Neural cell (in vitro differentiated cells): ENCODE results near the gene SNRPD3. TPM values are rescaled to one million over a fixed set of nuclear protein-coding genes. Genes with fewer than 3 reads are reported as not detected.

Source experiments
- H2AFZ ChIP-seq: fragments of 200-600, 300-800 bp; sonication (generic), shearing (Covaris generic); 2 replicates; pipeline ENCODE4 v1.6.0; 2014; ENCODE audit warnings: low read depth, mild to moderate bottlenecking, antibody characterized with exemption, low read length, moderate library complexity
- H3F3A ChIP-seq: fragments of 200-600 bp; shearing (Covaris generic); 2 replicates; pipeline ENCODE4 v1.6.1; 2016; ENCODE audit warnings: mild to moderate bottlenecking, moderate library complexity, mixed read lengths, antibody characterized with exemption, low read length; ENCODE audit not compliant: insufficient read depth, poor library complexity, severe bottlenecking
- H3K27ac ChIP-seq: fragments of 200-600, 300-800 bp; sonication (generic), shearing (Covaris generic); 2 replicates; pipeline ENCODE4 v1.5.1; 2014; ENCODE audit warnings: mild to moderate bottlenecking, low read length, moderate library complexity
- H3K27me3 ChIP-seq: fragments of 300-800, 200-600 bp; sonication (generic), shearing (Covaris generic); 2 replicates; pipeline ENCODE4 v1.6.0; 2014; ENCODE audit warnings: mild to moderate bottlenecking, low read depth, low read length, moderate library complexity; ENCODE audit not compliant: insufficient read depth
- H3K36me3 ChIP-seq: fragments of 300-800, 200-600 bp; sonication (generic), shearing (Covaris generic); 2 replicates; pipeline ENCODE4 v1.5.1; 2014; ENCODE audit warnings: mild to moderate bottlenecking, antibody characterized with exemption, low read length, moderate library complexity; ENCODE audit not compliant: insufficient read depth
- H3K4me2 ChIP-seq: fragments of 300-800, 200-600 bp; sonication (generic), shearing (Covaris generic); 2 replicates; pipeline ENCODE4 v1.6.0; 2014; ENCODE audit warnings: mild to moderate bottlenecking, low read length
- H3K4me3 ChIP-seq: fragments of 300-800, 200-600 bp; sonication (generic), shearing (Covaris generic); 2 replicates; pipeline ENCODE4 v1.5.1; 2014; ENCODE audit warnings: mild to moderate bottlenecking, low read length, moderate library complexity
- H3K79me2 ChIP-seq: fragments of 200-600 bp; shearing (Covaris generic); replicated peaks from 2 replicates; pipeline ENCODE4 v1.6.0; 2014; ENCODE audit warnings: mild to moderate bottlenecking, low read length, moderate library complexity; ENCODE audit not compliant: insufficient read depth
- H3K9ac ChIP-seq: fragments of 300-800, 200-600 bp; sonication (generic), shearing (Covaris generic); 2 replicates; pipeline ENCODE4 v1.6.1; 2016; ENCODE audit warnings: mild to moderate bottlenecking, low read length, mixed read lengths
- H3K9me2 ChIP-seq: fragments of 200-600 bp; shearing (Covaris generic); 2 replicates; pipeline ENCODE4 v1.6.1; 2016; ENCODE audit warnings: mild to moderate bottlenecking, low read length, mixed read lengths; ENCODE audit not compliant: insufficient read depth
- H3K9me3 ChIP-seq: fragments of 200-600, 300-800 bp; sonication (generic), shearing (Covaris generic); 2 replicates; pipeline ENCODE4 v1.6.1; 2016; ENCODE audit warnings: mild to moderate bottlenecking, mixed run types, low read length, moderate library complexity, mixed read lengths
- H4K20me1 ChIP-seq: fragments of 200-600 bp; shearing (Covaris generic); 2 replicates; pipeline ENCODE4 v1.6.1; 2016; ENCODE audit warnings: mild to moderate bottlenecking, mixed run types; ENCODE audit not compliant: insufficient read depth
- EP300 ChIP-seq: fragments of 450-650 bp; conservative IDR thresholded peaks from 2 replicates; pipeline ENCODE4 v1.6.1; 2014; ENCODE audit warnings: antibody characterized with exemption, mild to moderate bottlenecking, moderate library complexity; ENCODE audit not compliant: poor library complexity, severe bottlenecking
- EZH2 ChIP-seq: fragments of 200-600, 300-800 bp; shearing (Covaris generic), sonication (generic); IDR thresholded peaks from 2 replicates; pipeline ENCODE4 v1.6.1; 2014; ENCODE audit warnings: antibody characterized with exemption, low read length, borderline replicate concordance, mild to moderate bottlenecking; ENCODE audit not compliant: insufficient read depth, poor library complexity, severe bottlenecking
- MXI1 ChIP-seq: fragments of 450-650 bp; conservative IDR thresholded peaks from 2 replicates; pipeline ENCODE4 v1.6.1; 2014; ENCODE audit warnings: antibody characterized with exemption, mild to moderate bottlenecking; ENCODE audit not compliant: poor library complexity, severe bottlenecking
- POLR2AphosphoS5 ChIP-seq: IDR thresholded peaks from 2 replicates; pipeline ENCODE4 v1.6.1; 2012
- RAD21 ChIP-seq: fragments of 450-650 bp; conservative IDR thresholded peaks from 2 replicates; pipeline ENCODE4 v1.6.1; 2014; ENCODE audit warnings: antibody characterized with exemption, mild to moderate bottlenecking, moderate library complexity
- SMC3 ChIP-seq: fragments of 450-650 bp; conservative IDR thresholded peaks from 2 replicates; pipeline ENCODE4 v1.6.1; 2014; ENCODE audit warnings: antibody characterized with exemption, mild to moderate bottlenecking, moderate library complexity; ENCODE audit not compliant: poor library complexity
- TAF1 ChIP-seq: IDR thresholded peaks from 2 replicates; pipeline ENCODE4 v1.6.1; 2012; ENCODE audit warnings: low read depth
- polyA plus RNA-seq: library from polyadenylated mRNA; depleted of rRNA; stranded (reverse); fragments of >200 nt; gene quantifications from 2 replicates; pipeline ENCODE4 v1.2.3, GENCODE V29; 2014
- TF ChIP-seq, protein P1 (sequence below): IDR thresholded peaks from 2 replicates; pipeline ENCODE4 v1.6.1; 2012; ENCODE audit warnings: borderline replicate concordance
- TF ChIP-seq, protein P2 (sequence below): fragments of 450-650 bp; IDR thresholded peaks from 2 replicates; pipeline ENCODE4 v1.5.1; 2014; ENCODE audit warnings: antibody characterized with exemption, mild to moderate bottlenecking, moderate library complexity; ENCODE audit not compliant: poor library complexity, severe bottlenecking

The SNRPD3 gene
- polyA plus RNA-seq, 1 donor from 2014 or later = 195 TPM

DNA sequence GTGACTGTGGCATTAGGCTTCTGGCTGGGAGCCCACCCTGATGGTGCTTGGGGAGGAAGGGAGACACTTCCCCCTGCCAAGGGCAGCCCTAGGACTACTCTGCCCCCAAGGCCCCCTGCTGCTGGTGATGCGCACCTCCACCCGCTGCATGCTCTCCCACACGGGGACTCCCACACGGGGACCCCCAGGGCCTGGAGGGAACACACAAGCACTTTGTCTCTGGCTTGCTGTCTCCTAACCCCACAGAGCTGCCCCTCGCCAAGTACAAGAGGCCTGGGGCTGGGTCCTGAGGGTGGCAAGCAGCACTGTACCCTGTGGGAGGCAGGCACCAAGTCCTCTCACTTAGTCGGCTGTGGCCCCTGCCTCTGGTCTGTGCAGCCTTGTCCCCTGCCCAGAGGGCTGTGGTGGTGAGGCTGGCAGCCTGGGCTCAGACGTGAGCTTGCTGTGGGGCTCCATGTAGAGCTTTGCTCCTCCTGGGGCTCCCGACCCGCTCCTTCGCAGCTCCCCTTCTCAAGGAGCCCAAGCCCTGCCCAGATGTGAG lies 29.1 kb downstream of the SNRPD3 start:
- Histone ChIP-seq H3K27ac (no peak overlapping the region), H3K9ac (no peak overlapping the region), H3F3A (no peaks in the 10 kb centered on the region), H3K9me3 (no peaks in the 10 kb centered on the region), H4K20me1 (no peaks in the 10 kb centered on the region), H2AFZ (no peak overlapping the region), H3K9me2 (no peaks in the 10 kb centered on the region), H3K79me2 (no peaks in the 10 kb centered on the region), H3K36me3 (no peaks in the 10 kb centered on the region), H3K27me3 (no peaks in the 10 kb centered on the region), H3K4me3 (no peak overlapping the region), H3K4me2 (no peak overlapping the region)
- TF ChIP-seq SMC3 (no peak), EZH2 (no peak), TAF1 (no peak), MXI1 (no peak), RAD21 (no peak), EP300 (no peak), POLR2AphosphoS5 (no peak)
- TF ChIP-seq, protein P1, sequence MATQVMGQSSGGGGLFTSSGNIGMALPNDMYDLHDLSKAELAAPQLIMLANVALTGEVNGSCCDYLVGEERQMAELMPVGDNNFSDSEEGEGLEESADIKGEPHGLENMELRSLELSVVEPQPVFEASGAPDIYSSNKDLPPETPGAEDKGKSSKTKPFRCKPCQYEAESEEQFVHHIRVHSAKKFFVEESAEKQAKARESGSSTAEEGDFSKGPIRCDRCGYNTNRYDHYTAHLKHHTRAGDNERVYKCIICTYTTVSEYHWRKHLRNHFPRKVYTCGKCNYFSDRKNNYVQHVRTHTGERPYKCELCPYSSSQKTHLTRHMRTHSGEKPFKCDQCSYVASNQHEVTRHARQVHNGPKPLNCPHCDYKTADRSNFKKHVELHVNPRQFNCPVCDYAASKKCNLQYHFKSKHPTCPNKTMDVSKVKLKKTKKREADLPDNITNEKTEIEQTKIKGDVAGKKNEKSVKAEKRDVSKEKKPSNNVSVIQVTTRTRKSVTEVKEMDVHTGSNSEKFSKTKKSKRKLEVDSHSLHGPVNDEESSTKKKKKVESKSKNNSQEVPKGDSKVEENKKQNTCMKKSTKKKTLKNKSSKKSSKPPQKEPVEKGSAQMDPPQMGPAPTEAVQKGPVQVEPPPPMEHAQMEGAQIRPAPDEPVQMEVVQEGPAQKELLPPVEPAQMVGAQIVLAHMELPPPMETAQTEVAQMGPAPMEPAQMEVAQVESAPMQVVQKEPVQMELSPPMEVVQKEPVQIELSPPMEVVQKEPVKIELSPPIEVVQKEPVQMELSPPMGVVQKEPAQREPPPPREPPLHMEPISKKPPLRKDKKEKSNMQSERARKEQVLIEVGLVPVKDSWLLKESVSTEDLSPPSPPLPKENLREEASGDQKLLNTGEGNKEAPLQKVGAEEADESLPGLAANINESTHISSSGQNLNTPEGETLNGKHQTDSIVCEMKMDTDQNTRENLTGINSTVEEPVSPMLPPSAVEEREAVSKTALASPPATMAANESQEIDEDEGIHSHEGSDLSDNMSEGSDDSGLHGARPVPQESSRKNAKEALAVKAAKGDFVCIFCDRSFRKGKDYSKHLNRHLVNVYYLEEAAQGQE = no peak
- TF ChIP-seq, protein P2, sequence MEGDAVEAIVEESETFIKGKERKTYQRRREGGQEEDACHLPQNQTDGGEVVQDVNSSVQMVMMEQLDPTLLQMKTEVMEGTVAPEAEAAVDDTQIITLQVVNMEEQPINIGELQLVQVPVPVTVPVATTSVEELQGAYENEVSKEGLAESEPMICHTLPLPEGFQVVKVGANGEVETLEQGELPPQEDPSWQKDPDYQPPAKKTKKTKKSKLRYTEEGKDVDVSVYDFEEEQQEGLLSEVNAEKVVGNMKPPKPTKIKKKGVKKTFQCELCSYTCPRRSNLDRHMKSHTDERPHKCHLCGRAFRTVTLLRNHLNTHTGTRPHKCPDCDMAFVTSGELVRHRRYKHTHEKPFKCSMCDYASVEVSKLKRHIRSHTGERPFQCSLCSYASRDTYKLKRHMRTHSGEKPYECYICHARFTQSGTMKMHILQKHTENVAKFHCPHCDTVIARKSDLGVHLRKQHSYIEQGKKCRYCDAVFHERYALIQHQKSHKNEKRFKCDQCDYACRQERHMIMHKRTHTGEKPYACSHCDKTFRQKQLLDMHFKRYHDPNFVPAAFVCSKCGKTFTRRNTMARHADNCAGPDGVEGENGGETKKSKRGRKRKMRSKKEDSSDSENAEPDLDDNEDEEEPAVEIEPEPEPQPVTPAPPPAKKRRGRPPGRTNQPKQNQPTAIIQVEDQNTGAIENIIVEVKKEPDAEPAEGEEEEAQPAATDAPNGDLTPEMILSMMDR = no peak

DNA sequence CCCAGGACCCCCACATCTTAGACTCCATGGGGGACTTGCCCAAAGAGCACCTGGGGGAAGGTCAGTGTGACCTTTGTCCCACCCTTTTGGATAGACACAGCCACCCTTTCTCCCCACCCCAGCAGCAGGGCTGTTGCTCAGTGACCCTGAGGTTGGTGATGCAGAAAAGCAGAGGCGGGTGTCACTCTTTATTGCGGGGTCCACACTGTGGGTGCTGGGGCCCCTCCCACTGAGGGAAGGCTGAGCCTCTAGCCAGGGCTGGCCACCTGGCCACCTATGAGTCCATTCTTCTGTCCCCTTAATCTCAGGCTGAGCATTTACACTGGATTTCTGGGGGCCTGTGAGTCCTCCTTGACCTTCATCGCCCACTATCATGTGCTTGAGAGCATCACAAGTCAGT lies 29.7 kb downstream of the SNRPD3 start:
- no peaks in the 10 kb centered on the region for H3F3A ChIP-seq
- H4K20me1 ChIP-seq = no peaks in the 10 kb centered on the region
- H3K79me2 ChIP-seq = no peaks in the 10 kb centered on the region
- no peak overlapping the region for H3K27ac ChIP-seq
- H3K9me2 ChIP-seq = no peaks in the 10 kb centered on the region
- no peaks in the 10 kb centered on the region for H3K27me3 ChIP-seq
- H3K4me3 ChIP-seq = no peak overlapping the region
- H3K4me2 ChIP-seq = no peak overlapping the region
- no peak overlapping the region for H2AFZ ChIP-seq
- no peak for TF ChIP-seq MXI1
- TF ChIP-seq EZH2 = no peak
- no peak for TF ChIP-seq TAF1
- TF ChIP-seq RAD21 = no peak
- no peak for TF ChIP-seq POLR2AphosphoS5
- TF ChIP-seq, protein P2 = no peak
- TF ChIP-seq EP300 = no peak
- no peak for TF ChIP-seq SMC3
- TF ChIP-seq, protein P1 = no peak
- no peaks in the 10 kb centered on the region for H3K36me3 ChIP-seq
- H3K9ac ChIP-seq = no peak overlapping the region
- no peaks in the 10 kb centered on the region for H3K9me3 ChIP-seq
